NB4 (cell line): ENCODE measurements around the gene FREY1.

Experiments
- DNase-seq: peaks from one replicate; pipeline ENCODE4 v3.0.0; 2010; ENCODE audit warnings: low read depth
- H3K4me3 ChIP-seq: one replicate; pipeline ENCODE4 v1.5.1; 2011; ENCODE audit warnings: mild to moderate bottlenecking, low read depth, low read length, moderate library complexity
- MYC ChIP-seq: IDR thresholded peaks from 2 replicates; pipeline ENCODE4 v1.6.1; 2011; ENCODE audit warnings: low read depth, low read length
- POLR2A ChIP-seq: IDR thresholded peaks from 2 replicates; pipeline ENCODE4 v1.6.1; 2011; ENCODE audit warnings: mild to moderate bottlenecking; ENCODE audit not compliant: insufficient read length; ENCODE audit errors: extremely low read depth
- TF ChIP-seq, protein P1 (sequence below): IDR thresholded peaks from 2 replicates; pipeline ENCODE4 v1.6.1; 2011; ENCODE audit warnings: low read depth, low read length
- TF ChIP-seq, protein P2 (sequence below): IDR thresholded peaks from one replicate; pipeline ENCODE4 v1.5.1; 2012; ENCODE audit warnings: low read depth, low read length

FREY1 gene

DNA sequence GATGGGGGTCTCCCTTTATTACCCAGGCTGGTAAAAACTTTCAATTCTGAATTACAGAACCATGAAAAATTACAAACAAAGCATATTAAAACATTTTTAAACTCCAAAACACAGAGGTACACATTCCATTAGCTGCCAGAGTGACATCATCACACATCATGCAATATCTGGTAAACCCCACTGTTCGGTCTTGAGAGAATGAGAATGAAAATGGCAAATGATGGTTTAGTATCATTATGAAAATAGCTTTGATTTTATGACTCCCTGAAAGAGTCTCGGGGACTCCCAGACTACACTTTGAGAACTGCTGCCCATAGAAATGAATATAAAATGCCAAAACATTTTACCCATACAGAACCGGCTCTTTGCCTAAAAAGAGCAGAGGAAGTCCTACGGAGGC, 34.2 kb upstream of the FREY1 start:
- no peak for DNase-seq
- TF ChIP-seq, protein P1, sequence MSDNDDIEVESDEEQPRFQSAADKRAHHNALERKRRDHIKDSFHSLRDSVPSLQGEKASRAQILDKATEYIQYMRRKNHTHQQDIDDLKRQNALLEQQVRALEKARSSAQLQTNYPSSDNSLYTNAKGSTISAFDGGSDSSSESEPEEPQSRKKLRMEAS = no peak
- TF ChIP-seq MYC (no peak), POLR2A (no peak)
- TF ChIP-seq, protein P2, sequence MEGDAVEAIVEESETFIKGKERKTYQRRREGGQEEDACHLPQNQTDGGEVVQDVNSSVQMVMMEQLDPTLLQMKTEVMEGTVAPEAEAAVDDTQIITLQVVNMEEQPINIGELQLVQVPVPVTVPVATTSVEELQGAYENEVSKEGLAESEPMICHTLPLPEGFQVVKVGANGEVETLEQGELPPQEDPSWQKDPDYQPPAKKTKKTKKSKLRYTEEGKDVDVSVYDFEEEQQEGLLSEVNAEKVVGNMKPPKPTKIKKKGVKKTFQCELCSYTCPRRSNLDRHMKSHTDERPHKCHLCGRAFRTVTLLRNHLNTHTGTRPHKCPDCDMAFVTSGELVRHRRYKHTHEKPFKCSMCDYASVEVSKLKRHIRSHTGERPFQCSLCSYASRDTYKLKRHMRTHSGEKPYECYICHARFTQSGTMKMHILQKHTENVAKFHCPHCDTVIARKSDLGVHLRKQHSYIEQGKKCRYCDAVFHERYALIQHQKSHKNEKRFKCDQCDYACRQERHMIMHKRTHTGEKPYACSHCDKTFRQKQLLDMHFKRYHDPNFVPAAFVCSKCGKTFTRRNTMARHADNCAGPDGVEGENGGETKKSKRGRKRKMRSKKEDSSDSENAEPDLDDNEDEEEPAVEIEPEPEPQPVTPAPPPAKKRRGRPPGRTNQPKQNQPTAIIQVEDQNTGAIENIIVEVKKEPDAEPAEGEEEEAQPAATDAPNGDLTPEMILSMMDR = no peak
- H3K4me3 ChIP-seq = no peak overlapping the region

DNA sequence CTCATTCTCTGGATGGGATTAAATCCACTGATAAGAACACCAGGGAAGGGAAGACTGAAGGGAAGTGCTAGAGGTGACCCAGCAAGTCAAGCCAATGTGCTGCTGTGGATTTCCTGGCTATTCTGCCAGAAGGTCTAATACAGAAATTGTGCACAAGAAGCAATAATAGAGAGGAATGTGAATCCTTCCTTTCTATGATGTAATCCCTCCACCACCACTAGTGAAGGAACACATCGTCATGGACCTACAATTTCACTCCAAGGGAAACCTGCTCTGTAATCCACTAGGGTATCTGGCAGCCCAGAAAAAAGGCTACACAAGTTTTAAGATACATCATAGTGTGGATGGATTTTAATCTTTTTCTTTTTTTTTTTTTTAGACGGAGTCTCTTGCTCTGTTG, 32.8 kb upstream of the FREY1 start:
- DNase-seq = no peak
- no peak overlapping the region for H3K4me3 ChIP-seq
- TF ChIP-seq, protein P2 = no peak
- TF ChIP-seq MYC = no peak
- TF ChIP-seq, protein P1 = no peak
- TF ChIP-seq POLR2A = no peak

DNA sequence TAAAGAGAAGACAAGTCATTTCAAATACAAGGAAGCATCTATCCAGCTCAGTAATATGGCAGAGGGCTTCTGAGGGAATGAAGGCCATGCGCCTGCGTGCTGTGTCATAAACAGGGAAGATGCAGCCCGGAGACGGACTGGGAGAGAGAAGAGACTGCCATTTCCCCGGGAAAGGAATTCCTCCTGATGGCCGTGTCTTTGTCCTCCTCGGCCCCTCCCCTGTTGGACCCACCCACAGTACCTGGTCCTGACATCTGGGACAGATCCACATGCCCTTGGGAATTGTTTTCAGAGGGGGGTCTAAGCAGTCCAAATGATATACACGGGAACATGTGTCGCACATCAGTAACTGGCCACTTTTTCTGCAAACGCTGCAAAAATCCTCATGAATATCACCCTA, 30.8 kb upstream of the FREY1 start:
- TF ChIP-seq, protein P2 = no peak
- TF ChIP-seq, protein P1 = no peak
- no peak for TF ChIP-seq POLR2A
- TF ChIP-seq MYC = no peak

DNA sequence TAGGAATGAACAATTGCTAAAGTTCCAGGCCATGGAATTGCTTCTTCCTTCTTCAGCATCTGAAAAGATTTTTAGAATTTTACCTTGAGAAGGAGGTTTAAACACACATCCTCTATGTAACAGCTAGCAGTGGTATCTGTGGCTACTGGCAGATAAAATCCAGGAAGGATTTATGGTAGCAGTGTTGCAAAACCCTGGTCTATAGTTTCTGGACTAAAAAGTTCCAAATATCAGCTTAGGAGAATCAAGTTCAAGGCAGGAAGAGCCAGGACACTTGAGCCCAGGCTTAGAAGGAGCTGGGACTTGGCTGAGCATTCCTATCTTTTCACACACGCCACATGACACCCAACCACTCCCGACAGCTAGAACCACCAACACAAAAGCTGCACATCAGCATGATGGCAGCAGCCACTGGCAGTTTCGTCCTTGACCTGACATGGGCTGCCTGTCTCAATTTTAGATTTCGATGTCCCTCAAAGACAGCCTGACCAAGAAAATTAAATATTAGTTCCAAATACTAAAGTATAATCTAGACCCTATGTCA, 29.5 kb upstream of the FREY1 start:
- H3K4me3 ChIP-seq = no peak overlapping the region
- no peak for DNase-seq
- TF ChIP-seq MYC (no peak), POLR2A (no peak)
- TF ChIP-seq, protein P2 = no peak

More for the DNA sequence above, 30.8 kb upstream of the FREY1 start:
- H3K4me3 ChIP-seq = no peak overlapping the region
- DNase-seq = no peak

DNA sequence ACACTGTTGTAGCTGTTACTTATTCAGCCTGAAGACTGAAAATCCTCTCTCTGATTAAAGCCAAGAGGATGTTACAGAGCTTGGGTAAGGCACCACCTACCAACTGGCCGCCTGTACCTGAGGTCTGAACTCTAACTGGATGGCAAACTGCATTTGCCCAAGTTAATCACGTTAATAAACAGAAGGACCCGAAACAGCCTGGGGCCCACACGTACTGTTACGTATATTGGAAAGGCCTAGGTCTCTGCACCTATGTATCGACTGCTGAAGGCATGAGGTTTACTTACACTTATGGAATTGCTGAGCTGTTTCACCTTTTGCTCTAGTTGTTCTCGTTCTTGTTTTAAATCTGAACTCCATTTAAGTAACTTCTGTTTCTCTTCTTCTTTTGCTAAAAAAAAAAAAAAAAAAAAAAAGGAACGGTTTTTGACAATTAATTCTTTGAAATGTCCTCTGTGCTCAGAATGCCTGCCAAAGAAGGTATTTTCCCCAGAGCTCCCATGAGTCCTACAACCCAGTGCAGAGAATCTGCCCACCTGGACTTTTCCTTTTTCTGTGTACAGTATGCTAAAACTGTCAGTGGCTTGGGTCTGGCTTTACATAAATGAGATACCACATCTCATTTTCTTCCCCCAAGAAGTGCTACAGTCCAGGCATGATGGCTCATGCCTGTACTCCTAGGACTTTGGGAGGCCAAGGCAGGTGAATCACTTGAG, 28.4 kb upstream of the FREY1 start:
- DNase-seq = no peak
- TF ChIP-seq, protein P1 = no peak
- TF ChIP-seq MYC = no peak
- no peak for TF ChIP-seq POLR2A
- TF ChIP-seq, protein P2 = no peak
- H3K4me3 ChIP-seq = no peak overlapping the region
